Right ventricle myocardium superior (tissue), 1 donor: ENCODE data around the gene SIGMAR1. TPM values are rescaled to one million over a fixed set of nuclear protein-coding genes. Genes with fewer than 3 reads are reported as not detected.

ENCODE experiments used
- ATAC-seq: fragments of 200-7000 bp; cut with Tn5 transposase; one replicate; pipeline ENCODE4 v1.9.1; 2020; ENCODE audit warnings: mild to moderate bottlenecking; ENCODE audit not compliant: poor library complexity
- DNase-seq: peaks from one replicate; pipeline ENCODE4 v3.0.0-alpha.2; 2020
- intact Hi-C: fragments of 100-400 bp; cut with DNase I; formaldehyde crosslinking; loops from one replicate; pipeline ENCODE4 v1.11.2; 2022
- long read RNA-seq: library from polyadenylated mRNA; unstranded; transcript quantifications from one replicate; pipeline ENCODE4 v2.0.0, GENCODE V29; 2021
- total RNA-seq: library from RNA; stranded (reverse); fragmentation: NEBNext Ultra II Directional; extraction: Animal tissue kit (Norgen Biotek cat#: 25700); gene quantifications from one replicate; pipeline ENCODE4 v1.2.1, GENCODE V29; 2021
- donor health status: DM: no; HTN: yes; CAD: no; lungs with severe emphysema.

Gene SIGMAR1
- total RNA-seq = 22.2 TPM
- long read RNA-seq, transcript SIGMAR1-201 (4 exons, 1,656 nt) = major isoform, 76 of 91 reads
- long read RNA-seq, partial matches to known transcripts = 4 of 91 reads
- long read RNA-seq, other reads (novel, unspliced or antisense) = 5 of 91 reads

DNA sequence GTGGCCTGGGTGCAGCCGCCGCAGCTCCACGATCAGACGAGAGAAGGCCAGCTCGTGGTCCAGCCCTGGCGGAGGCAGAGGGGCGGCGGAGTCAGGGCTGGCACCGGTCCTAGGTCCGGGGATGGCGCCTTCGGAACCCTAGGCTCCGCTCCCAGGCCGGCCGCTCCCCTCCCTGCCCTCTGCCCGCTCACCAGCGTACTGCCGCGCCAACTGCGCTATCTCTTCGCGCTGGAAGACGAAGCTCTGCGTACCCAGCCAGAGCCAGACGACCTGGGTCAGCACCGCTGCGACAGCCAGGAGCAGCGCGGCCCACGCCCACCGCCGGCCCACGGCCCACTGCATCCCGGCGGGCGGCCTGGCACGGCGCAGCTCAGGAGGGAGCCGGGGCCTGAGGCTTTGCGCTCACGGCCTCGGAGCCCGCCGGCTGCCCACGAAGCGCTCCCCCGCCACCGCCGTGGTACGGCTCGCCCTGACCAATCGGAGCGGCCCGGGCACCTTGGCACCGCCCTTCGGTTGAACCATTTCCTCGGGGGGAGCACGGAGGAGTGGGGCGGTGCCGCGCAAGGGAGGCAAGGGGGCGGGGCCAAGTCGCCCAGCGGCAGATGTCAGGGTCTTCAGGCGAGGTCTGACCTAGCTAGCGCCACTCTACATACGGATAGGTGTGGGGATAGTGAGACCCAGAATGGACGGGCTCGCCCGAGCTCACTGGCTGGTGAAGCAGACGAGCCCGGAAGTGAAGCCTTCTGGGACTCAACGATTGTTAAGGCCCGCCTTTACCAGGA, at the start of gene SIGMAR1:
Gene SIGMAR1 (minus strand): TSS at position 432 of the 782 bp plus-strand sequence. CDS start 90 bp downstream, at position 342.
- peak; percentile 98 for ATAC-seq
- intact Hi-C loops = no loop called here
- peak; percentile 95 for DNase-seq

- DNase-seq = no peak
- intact Hi-C loops = no loop called here
- ATAC-seq = no peak
Measured at GRCh38 chr9:34686732-34687131, 49.1 kb upstream of the SIGMAR1 start.

DNA sequence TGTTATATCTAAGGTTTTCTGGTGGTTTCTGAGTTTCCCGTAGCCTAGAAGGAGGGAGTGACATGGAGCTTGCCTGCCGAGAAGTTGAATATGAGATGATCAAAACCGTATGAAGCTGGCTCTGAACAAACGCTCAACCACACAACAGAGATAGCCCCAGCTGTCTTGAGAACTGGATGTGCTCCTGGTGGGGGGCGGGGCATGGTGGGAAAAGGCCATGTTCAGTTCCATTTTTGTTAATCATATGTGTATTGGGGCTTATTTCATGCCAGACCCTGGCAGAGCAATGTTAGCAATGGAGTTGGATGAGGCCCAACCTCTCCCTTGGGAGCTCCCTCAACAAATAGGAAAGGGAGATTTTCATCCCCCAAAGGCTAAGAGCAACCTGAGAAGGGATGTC, 48.6 kb upstream of the SIGMAR1 start:
- intact Hi-C loops = no loop called here
- ATAC-seq (peak; percentile 39), DNase-seq (peak; percentile 58)

- no peak for DNase-seq
- ATAC-seq = no peak
- intact Hi-C loops = no loop called here
Measured at GRCh38 chr9:34685591-34685990, 48.0 kb upstream of the SIGMAR1 start.

DNA sequence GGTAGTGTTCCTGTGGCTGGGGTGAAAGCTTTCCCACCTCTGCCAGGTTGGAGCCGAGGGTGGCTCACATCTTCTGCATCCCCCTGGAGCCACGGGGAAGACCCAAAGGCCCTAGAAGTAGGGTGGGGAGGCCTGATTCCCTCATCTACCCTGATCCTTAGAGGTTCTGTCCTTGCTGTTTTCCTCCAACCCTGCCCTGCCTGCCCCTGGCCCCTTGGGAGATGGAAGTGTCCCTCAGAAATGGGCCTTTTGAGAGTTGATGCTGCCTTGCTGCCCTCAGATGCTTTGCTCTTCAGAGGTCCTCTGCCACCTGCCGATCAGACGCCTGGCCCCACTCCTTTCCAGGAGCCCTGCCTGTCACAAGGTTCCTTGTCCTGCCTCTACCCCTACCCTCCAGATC, 47.2 kb upstream of the SIGMAR1 start:
- intact Hi-C loops = no loop called here
- ATAC-seq (no peak), DNase-seq (no peak)

DNA sequence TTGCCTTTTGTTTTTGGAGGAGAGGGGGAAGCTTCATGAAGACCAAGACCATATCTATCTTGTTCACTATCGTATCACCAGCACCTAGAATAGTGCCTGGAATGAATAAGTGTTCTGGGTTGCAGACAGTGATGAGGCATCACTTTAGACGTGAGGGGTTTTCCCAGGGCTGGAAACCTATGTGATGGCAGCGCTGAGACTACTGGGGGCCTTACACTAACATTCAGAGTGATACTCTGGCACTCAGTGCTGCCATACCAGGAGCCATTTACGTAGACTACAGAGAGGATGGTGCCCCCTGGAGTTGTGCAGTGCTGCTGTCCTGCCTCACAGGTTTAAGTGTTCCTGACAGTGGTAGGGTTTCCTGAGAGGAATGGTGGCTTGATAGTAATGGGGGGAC, 46.6 kb upstream of the SIGMAR1 start:
- intact Hi-C loops = no loop called here
- DNase-seq (no peak), ATAC-seq (no peak)

- intact Hi-C loops = no loop called here
- no peak for DNase-seq
- ATAC-seq = no peak
Measured at GRCh38 chr9:34675869-34676268, 38.3 kb upstream of the SIGMAR1 start.

- intact Hi-C loops = no loop called here
- no peak for ATAC-seq
- peak; percentile 74 for DNase-seq
Measured at GRCh38 chr9:34675048-34675714, 37.6 kb upstream of the SIGMAR1 start.

DNA sequence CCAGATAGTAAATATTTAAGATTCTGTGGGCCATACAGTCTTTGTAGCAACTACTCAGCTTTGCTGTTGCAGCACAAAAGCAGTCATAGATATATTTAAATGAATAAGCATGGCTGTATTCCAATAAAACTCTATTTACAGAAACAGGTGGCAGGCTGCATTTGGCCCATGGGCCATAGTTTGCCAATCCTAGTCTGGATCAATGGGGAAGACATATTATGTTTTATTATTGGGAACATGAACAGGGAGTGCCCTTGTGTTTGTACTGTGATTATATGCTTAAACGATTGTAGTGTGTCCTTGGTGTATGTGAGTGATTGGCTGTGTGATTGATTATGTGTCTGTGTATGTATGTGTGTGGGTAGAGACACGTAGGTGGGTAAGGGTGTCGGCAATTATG, 36.9 kb upstream of the SIGMAR1 start:
- intact Hi-C loops = no loop called here
- ATAC-seq (no peak), DNase-seq (no peak)

DNA sequence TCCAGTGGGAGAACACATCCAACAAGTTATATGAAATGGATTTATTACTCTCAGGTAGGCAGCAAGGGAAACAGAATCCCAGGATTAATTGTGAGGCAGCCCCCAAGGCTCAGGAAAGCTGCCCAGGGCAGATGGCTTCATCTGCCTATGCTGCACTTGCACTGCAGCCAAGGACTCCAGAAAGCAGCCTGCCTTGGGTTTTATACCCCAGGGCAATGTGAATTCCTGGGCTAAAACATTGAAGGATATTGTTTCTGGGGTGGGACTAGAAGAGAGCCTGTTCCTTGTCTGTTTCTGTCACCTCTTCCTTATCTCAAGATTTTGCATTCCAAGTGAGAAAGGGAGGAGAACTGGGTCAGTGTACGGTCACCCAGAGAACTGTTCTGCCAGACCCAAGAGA, 33.7 kb upstream of the SIGMAR1 start:
- no peak for DNase-seq
- no peak for ATAC-seq
- intact Hi-C loops = no loop called here

GRCh38 chr9:34669809-34670562, 32.4 kb upstream of the SIGMAR1 start:
- intact Hi-C loops = no loop called here
- ATAC-seq = no peak
- no peak for DNase-seq

GRCh38 chr9:34665381-34666250, 28.0 kb upstream of the SIGMAR1 start:
- intact Hi-C loops = no loop called here
- DNase-seq (peak; percentile 95), ATAC-seq (peak; percentile 91)

DNA sequence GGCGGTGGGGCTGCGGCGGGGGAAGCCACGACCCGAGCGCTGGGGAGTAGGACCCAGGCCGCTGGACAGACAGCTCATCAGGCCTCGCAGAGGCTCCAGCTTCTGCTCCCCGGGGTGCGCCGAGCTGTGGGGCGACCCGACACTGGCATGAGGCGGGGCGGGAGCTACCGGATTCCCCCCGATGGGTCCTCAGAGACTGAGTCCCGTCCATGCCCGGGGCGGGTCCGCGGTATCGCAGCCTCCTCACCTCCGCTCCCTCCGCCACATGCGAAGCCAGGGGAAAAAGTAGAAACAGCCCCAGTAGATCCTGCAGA, 27.4 kb upstream of the SIGMAR1 start:
- ATAC-seq (no peak), DNase-seq (no peak)
- intact Hi-C loops = no loop called here

DNA sequence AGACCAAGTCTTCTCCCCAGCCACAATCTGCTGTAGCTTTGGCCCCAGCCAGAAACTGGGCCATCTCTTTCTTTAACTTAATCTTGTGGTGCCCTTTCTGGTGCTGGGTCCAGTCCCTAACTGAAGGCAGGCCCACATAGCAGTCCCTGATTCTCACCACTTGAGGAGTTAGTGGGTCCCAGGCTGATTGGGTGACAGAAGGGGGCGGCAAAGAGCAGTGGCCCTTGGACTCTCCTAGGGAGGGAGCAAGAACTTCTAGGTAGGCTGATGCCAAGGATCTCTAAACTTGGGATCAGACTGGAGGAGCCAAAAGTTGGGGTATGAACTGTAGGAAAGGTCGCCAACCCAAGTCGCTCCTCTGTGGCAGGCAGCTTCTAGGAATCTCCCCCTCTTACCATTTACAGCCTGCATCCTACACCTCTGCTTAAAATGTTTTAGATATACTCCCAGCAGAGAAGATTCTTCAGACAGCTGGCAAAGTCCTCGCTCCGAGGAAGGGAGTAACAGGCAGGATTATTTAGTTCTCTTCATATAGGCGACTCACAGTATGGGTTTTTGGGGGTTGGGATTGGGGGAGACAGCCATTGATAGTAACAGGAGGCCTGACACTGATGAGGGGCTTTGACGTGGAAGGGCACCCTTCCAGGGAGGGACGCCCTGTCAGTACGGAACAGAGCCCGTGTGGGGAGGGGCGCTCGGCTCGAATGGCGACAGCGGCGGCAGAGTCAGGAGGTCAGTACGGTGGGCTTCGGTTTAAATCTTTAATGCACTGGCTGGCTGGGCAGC, 26.9 kb upstream of the SIGMAR1 start:
- peak; percentile 88 for DNase-seq
- intact Hi-C loops = no loop called here
- ATAC-seq = peak; percentile 51

- intact Hi-C loops = no loop called here
- no peak for ATAC-seq
- DNase-seq = no peak
Measured at GRCh38 chr9:34663303-34663605, 25.7 kb upstream of the SIGMAR1 start.

GRCh38 chr9:34662526-34663302, 25.1 kb upstream of the SIGMAR1 start, which contains the start of gene CCL27:
Gene CCL27, minus strand, starts transcription at chr9:34662657. Its CDS starts 24 bp downstream, at chr9:34662633.
- DNase-seq (no peak), ATAC-seq (no peak)
- intact Hi-C loops = no loop called here

DNA sequence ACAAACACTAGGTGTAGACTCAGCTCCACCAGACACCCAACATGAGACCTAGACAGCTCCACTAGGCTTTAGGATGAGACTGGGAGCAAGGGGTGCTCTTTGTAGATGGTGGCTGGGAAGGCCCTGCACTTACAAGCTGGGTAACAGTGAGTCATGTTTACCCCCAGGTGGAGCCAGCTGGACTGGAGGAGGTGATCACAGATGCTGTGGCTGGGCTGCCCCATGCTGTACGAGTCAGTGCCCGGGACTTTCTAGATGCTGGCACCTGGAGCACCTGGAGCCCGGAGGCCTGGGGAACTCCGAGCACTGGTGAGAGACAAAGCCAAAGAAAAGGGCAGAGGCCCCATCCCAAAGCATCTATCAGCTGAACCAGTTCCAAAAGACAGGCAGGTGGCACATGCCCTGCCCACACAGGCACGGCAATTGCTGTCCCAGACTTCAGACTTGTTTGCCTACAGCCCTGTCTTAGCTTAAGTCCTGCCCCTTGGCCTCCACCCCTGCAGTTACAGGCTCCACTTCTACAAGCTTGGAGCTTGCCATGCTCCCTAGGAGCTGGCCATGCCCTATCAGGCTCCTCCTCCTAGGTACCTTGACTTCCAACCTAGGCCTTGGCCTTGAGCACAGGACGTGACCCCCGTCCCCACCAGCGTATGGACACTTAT, 22.1 kb upstream of the SIGMAR1 start:
- intact Hi-C loops = no loop called here
- ATAC-seq (no peak), DNase-seq (no peak)
